Measurements from ENCODE around the gene CORO2B. TPM values are rescaled to one million over a fixed set of nuclear protein-coding genes. Genes with fewer than 3 reads are reported as not detected.

CORO2B gene
- total and polyA plus RNA-seq, 2 of the 13 experiments (the other 11 are each of a cell fraction or from before 2014, with no cell fraction given): 0.35 to 0.63 TPM

DNA sequence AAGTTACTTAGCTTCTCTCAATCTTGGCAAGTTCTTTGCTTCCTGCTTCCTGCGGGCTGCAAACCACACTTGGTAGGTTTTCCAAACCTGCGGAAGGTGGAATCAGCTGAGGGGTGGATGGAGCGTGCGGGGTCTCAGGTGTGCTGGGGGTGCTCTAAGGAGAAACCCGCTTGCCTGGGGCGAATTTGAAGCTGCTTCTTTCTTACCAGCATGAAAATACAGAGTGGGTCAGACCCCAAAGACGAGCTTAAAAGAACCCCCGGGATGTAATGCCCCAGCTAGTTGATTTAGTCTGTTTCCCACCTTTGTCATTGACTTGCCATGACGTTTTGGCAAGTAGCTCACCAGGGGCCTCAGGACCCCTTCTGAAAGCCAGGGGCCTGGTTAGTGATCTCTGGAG lies 28.8 kb upstream of the CORO2B start:
- DNase-seq (ENCODE audit: low spot score) (no peak), FAIRE-seq (no peak), ATAC-seq (no peak)
- H2AFZ ChIP-seq (ENCODE audit: low read length): no peak overlapping the region
- no peaks in the 10 kb centered on the region for H4K20me1 ChIP-seq (ENCODE audit: insufficient read depth, low read length)
- no peaks in the 10 kb centered on the region for H3K27me3 ChIP-seq (ENCODE audit: control insufficient read depth in 1 of 2, insufficient read depth in 2 of 2, low read length in 2 of 2)
- H3K36me3 ChIP-seq (replicated peaks in 1 of 2; ENCODE audit: control insufficient read depth in 1 of 2, insufficient read depth in 2 of 2, low read length in 2 of 2): no peaks in the 10 kb centered on the region
- H3K4me3 ChIP-seq (replicated peaks in 1 of 3; ENCODE audit: insufficient read depth in 1 of 3, low read depth in 2 of 3, low read length in 3 of 3): no peak overlapping the region
- no peak for TF ChIP-seq SATB2 (CRISPR knock-in tag; IDR thresholded peaks at IDR 0.05)
- ChIA-PET POLR2A (no interaction called here), CTCF (ENCODE audit: low intra/inter-chr PET ratio, low total read pairs) (interaction anchor here (1.1 to 2.9 kb wide), 4 partner anchors 10 to 374 kb away, joined by 4 to 17 read pairs (median 8); no protein-coding TSS in a partner anchor)
- 14% methylated on average over 7 of the region's 9 CpGs for WGBS (ENCODE audit: low lambda C conversion rate)
- no peak overlapping the region for H3K27ac ChIP-seq (ENCODE audit: extremely low read length, insufficient read depth, low read length)
- intact Hi-C loops (cut with micrococcal nuclease; ENCODE audit: unreplicated experiment) (loop anchor here (2.0 kb wide), 1 partner anchor 325 kb away; no protein-coding TSS in a partner anchor), in situ Hi-C loops (cut with HindIII; ENCODE audit: extremely low pct_ligation_motif_present, low pct_unique_long_range_greater_than_20kb) (loop anchor here (5.0 to 10.0 kb wide), 2 partner anchors 122 to 375 kb away; no protein-coding TSS in a partner anchor)
- H3K9ac ChIP-seq (ENCODE audit: insufficient read depth, low read depth, low read length): no peak overlapping the region
- no TSS peak for BruUV-seq (replicated peaks)
- no peak overlapping the region for H3K4me2 ChIP-seq (ENCODE audit: low read depth, low read length)
- H3K4me1 ChIP-seq (ENCODE audit: insufficient read depth, low read length): no peaks in the 10 kb centered on the region
- no peaks in the 10 kb centered on the region for H3K79me2 ChIP-seq (ENCODE audit: insufficient read depth, low read length)
- no peaks in the 10 kb centered on the region for H3K9me3 ChIP-seq (ENCODE audit: low read length)

DNA sequence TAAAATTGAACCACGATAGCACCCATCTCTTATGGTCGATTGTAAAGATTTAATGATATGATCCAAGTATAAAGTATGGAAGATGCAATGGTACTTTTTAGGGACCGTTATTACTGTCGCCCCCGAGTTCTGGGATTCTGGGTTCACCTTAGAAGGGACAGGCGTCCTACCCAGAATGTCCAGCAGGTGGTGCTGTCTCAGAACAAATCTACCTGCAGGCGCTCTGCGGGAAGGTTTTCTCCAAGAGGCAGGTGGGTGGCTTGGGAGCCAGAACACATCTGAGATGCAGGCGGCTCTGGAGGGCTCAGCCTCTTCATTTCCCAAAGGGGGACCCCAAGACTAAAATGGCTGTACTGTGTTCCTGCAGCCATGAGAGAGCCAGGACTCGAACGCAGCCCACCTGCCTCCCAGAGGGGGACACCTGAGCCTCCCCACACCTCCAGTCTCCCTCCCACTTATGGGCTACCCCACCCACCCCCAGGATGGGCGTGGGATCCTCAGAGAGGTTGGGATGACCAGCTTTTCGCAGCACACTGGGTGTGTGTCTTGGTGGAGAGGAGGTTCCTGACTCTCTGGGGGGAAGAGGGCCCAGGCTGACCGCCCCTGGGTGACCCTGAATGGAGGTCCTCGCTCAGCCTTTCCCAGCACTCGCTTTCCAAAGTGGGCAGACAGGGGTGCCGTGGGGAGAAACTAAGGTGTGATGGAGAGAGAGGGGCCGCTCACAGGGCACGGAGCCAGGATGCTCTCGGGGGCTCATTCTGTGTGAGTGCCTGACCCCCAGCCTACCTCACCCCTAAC lies 28.1 kb upstream of the CORO2B start:
- H3K79me2 ChIP-seq (ENCODE audit: insufficient read depth, low read length): no peaks in the 10 kb centered on the region
- in situ Hi-C loops (cut with HindIII; ENCODE audit: extremely low pct_ligation_motif_present, low pct_unique_long_range_greater_than_20kb): loop anchor here (5.0 to 10.0 kb wide), 2 partner anchors 122 to 374 kb away; no protein-coding TSS in a partner anchor
- intact Hi-C loops (cut with micrococcal nuclease; ENCODE audit: unreplicated experiment): loop anchor here (2.0 kb wide), 1 partner anchor 324 kb away; no protein-coding TSS in a partner anchor
- CTCF ChIA-PET (ENCODE audit: low intra/inter-chr PET ratio, low total read pairs): interaction anchor here (1.1 to 2.9 kb wide), 4 partner anchors 9 to 374 kb away, joined by 4 to 17 read pairs (median 8); no protein-coding TSS in a partner anchor
- peak; percentile 30 for FAIRE-seq
- no peak overlapping the region for H3K4me2 ChIP-seq (ENCODE audit: low read depth, low read length)
- H4K20me1 ChIP-seq (ENCODE audit: insufficient read depth, low read length): no peaks in the 10 kb centered on the region
- H2AFZ ChIP-seq (ENCODE audit: low read length): no peak overlapping the region
- no peak overlapping the region for H3K4me3 ChIP-seq (replicated peaks in 1 of 3; ENCODE audit: insufficient read depth in 1 of 3, low read depth in 2 of 3, low read length in 3 of 3)
- H3K4me1 ChIP-seq (ENCODE audit: insufficient read depth, low read length): no peaks in the 10 kb centered on the region
- H3K27me3 ChIP-seq (ENCODE audit: control insufficient read depth in 1 of 2, insufficient read depth in 2 of 2, low read length in 2 of 2): no peaks in the 10 kb centered on the region
- no peak overlapping the region for H3K27ac ChIP-seq (ENCODE audit: extremely low read length, insufficient read depth, low read length)
- peak; percentile 72 for ATAC-seq
- no peaks in the 10 kb centered on the region for H3K36me3 ChIP-seq (replicated peaks in 1 of 2; ENCODE audit: control insufficient read depth in 1 of 2, insufficient read depth in 2 of 2, low read length in 2 of 2)
- POLR2A ChIA-PET: no interaction called here
- DNase-seq (ENCODE audit: low spot score): peak; percentile 41
- WGBS (ENCODE audit: low lambda C conversion rate): 13% methylated on average over 12 of the region's 20 CpGs
- BruUV-seq (replicated peaks): no TSS peak
- no peak overlapping the region for H3K9ac ChIP-seq (ENCODE audit: insufficient read depth, low read depth, low read length)
- no peaks in the 10 kb centered on the region for H3K9me3 ChIP-seq (ENCODE audit: low read length)
- TF ChIP-seq, protein P1, sequence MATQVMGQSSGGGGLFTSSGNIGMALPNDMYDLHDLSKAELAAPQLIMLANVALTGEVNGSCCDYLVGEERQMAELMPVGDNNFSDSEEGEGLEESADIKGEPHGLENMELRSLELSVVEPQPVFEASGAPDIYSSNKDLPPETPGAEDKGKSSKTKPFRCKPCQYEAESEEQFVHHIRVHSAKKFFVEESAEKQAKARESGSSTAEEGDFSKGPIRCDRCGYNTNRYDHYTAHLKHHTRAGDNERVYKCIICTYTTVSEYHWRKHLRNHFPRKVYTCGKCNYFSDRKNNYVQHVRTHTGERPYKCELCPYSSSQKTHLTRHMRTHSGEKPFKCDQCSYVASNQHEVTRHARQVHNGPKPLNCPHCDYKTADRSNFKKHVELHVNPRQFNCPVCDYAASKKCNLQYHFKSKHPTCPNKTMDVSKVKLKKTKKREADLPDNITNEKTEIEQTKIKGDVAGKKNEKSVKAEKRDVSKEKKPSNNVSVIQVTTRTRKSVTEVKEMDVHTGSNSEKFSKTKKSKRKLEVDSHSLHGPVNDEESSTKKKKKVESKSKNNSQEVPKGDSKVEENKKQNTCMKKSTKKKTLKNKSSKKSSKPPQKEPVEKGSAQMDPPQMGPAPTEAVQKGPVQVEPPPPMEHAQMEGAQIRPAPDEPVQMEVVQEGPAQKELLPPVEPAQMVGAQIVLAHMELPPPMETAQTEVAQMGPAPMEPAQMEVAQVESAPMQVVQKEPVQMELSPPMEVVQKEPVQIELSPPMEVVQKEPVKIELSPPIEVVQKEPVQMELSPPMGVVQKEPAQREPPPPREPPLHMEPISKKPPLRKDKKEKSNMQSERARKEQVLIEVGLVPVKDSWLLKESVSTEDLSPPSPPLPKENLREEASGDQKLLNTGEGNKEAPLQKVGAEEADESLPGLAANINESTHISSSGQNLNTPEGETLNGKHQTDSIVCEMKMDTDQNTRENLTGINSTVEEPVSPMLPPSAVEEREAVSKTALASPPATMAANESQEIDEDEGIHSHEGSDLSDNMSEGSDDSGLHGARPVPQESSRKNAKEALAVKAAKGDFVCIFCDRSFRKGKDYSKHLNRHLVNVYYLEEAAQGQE (IDR thresholded peaks at IDR 0.05; ENCODE audit: borderline replicate concordance in 1 of 2, low read depth in 1 of 2, low read length in 2 of 2): no peak
- TF ChIP-seq CBX5 (CRISPR knock-in tag; IDR thresholded peaks at IDR 0.05; ENCODE audit: borderline replicate concordance) (no peak), ERF (CRISPR knock-in tag; IDR thresholded peaks at IDR 0.05) (0 out of 2 replicates have a peak, but pooled peaks have one; percentile 32), SMC3 (IDR thresholded peaks at IDR 0.05; ENCODE audit: low read length) (peak; percentile 81), ZNF331 (CRISPR knock-in tag; IDR thresholded peaks at IDR 0.05) (peak; percentile 44; the same call in 1 of the 2 replicates), TGIF2 (CRISPR knock-in tag; IDR thresholded peaks at IDR 0.05) (no peak), ZNF883 (CRISPR knock-in tag; IDR thresholded peaks at IDR 0.05; ENCODE audit: not compliant biosample characterization) (no peak), NKX3-1 (CRISPR knock-in tag; IDR thresholded peaks at IDR 0.05) (no peak)
- TF ChIP-seq, protein P2, sequence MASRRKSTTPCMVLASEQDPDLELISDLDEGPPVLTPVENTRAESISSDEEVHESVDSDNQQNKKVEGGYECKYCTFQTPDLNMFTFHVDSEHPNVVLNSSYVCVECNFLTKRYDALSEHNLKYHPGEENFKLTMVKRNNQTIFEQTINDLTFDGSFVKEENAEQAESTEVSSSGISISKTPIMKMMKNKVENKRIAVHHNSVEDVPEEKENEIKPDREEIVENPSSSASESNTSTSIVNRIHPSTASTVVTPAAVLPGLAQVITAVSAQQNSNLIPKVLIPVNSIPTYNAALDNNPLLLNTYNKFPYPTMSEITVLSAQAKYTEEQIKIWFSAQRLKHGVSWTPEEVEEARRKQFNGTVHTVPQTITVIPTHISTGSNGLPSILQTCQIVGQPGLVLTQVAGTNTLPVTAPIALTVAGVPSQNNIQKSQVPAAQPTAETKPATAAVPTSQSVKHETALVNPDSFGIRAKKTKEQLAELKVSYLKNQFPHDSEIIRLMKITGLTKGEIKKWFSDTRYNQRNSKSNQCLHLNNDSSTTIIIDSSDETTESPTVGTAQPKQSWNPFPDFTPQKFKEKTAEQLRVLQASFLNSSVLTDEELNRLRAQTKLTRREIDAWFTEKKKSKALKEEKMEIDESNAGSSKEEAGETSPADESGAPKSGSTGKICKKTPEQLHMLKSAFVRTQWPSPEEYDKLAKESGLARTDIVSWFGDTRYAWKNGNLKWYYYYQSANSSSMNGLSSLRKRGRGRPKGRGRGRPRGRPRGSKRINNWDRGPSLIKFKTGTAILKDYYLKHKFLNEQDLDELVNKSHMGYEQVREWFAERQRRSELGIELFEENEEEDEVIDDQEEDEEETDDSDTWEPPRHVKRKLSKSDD (CRISPR knock-in tag; IDR thresholded peaks at IDR 0.05; ENCODE audit: low read depth): no peak

All from HepG2 (cell line).